Stimulated activated CD4-positive, alpha-beta T cell treated with anti-CD3 and anti-CD28 coated beads, Interleukin-15, amount 100 ng/mL, for 48 hours (primary cell): Measurements from ENCODE around the gene MYRIP.
"Not testable (repeated sequence)": the region's sequence is repeated elsewhere in the genome, so short reads cannot be mapped to it uniquely, and the experiment has no call there.

Experiments used
- DNase-seq, 2 donors: peaks; one replicate each; pipeline ENCODE4 v3.0.0-alpha.2; 2020; ENCODE audit warnings: low read depth in 2 of 2

Gene MYRIP

GRCh38 chr3:40237159-40237558 lies 427.8 kb downstream of the MYRIP start:
- DNase-seq: no peak

GRCh38 chr3:40237889-40238571 lies 428.6 kb downstream of the MYRIP start:
- DNase-seq: no peak

- no peak for DNase-seq
These were observed 431.5 kb downstream of the MYRIP start for GRCh38 chr3:40240921-40241320.

GRCh38 chr3:40242216-40242615 lies 432.8 kb downstream of the MYRIP start:
- DNase-seq: no peak

GRCh38 chr3:40242638-40243037 lies 433.2 kb downstream of the MYRIP start:
- no peak for DNase-seq

GRCh38 chr3:40243056-40243455 lies 433.6 kb downstream of the MYRIP start:
- no peak for DNase-seq

GRCh38 chr3:40247714-40248454 lies 438.5 kb downstream of the MYRIP start:
- no peak for DNase-seq

- DNase-seq: no peak
These were observed 439.2 kb downstream of the MYRIP start for GRCh38 chr3:40248591-40248990.

GRCh38 chr3:40249168-40249567 lies 439.8 kb downstream of the MYRIP start:
- no peak for DNase-seq

GRCh38 chr3:40254491-40254890 lies 445.1 kb downstream of the MYRIP start:
- no peak for DNase-seq

GRCh38 chr3:40254891-40255290 lies 445.5 kb downstream of the MYRIP start:
- DNase-seq: no peak

- no peak for DNase-seq
These were observed 446.1 kb downstream of the MYRIP start for GRCh38 chr3:40255532-40255931.

GRCh38 chr3:40258064-40258463 lies 448.7 kb downstream of the MYRIP start:
- DNase-seq: no peak

GRCh38 chr3:40258555-40258954 lies 449.1 kb downstream of the MYRIP start:
- no peak for DNase-seq

- DNase-seq: no peak
These were observed 452.9 kb downstream of the MYRIP start for GRCh38 chr3:40262331-40262730.

- DNase-seq: no peak
These were observed 455.0 kb downstream of the MYRIP start for GRCh38 chr3:40264451-40264850.

- no peak for DNase-seq
These were observed 455.8 kb downstream of the MYRIP start for GRCh38 chr3:40265181-40265580.

- DNase-seq: no peak
These were observed 458.7 kb downstream of the MYRIP start for GRCh38 chr3:40267937-40268724.

GRCh38 chr3:40268802-40269524 lies 459.6 kb downstream of the MYRIP start:
- DNase-seq: no peak

- no peak for DNase-seq
These were observed 469.4 kb downstream of the MYRIP start for GRCh38 chr3:40278791-40279190.

- no peak for DNase-seq
These were observed 472.6 kb downstream of the MYRIP start for GRCh38 chr3:40281995-40282394.

- not testable (repeated sequence) for DNase-seq
These were observed 473.6 kb downstream of the MYRIP start for GRCh38 chr3:40283057-40283456.
